ENCODE measurements around the gene CSTPP1.

DNA sequence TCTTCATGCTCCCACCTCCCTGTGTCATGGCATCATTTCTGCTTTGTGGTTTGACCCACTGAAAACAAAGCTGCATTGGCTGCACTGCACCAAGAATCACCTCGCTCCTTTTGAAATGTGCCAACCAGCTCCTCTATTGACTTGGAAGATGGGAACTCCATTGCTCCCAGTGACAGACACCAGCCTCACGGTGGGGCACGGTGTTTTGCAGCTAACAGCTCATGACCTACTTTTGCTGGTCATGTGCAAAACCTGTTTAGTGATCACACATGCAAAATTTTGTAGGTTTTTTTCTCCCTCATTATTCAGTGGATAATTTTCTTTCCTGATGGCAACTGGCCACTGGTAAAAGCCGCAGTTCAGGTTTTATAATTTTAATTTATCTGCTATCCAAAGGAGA, 203.3 kb downstream of the CSTPP1 start:
- TF ChIP-seq, protein P1, sequence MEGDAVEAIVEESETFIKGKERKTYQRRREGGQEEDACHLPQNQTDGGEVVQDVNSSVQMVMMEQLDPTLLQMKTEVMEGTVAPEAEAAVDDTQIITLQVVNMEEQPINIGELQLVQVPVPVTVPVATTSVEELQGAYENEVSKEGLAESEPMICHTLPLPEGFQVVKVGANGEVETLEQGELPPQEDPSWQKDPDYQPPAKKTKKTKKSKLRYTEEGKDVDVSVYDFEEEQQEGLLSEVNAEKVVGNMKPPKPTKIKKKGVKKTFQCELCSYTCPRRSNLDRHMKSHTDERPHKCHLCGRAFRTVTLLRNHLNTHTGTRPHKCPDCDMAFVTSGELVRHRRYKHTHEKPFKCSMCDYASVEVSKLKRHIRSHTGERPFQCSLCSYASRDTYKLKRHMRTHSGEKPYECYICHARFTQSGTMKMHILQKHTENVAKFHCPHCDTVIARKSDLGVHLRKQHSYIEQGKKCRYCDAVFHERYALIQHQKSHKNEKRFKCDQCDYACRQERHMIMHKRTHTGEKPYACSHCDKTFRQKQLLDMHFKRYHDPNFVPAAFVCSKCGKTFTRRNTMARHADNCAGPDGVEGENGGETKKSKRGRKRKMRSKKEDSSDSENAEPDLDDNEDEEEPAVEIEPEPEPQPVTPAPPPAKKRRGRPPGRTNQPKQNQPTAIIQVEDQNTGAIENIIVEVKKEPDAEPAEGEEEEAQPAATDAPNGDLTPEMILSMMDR (IDR thresholded peaks at IDR 0.05), result no peak
- no peak for TF ChIP-seq POLR2A (IDR thresholded peaks at IDR 0.05)

Measured in Peyer's patch (tissue), 4 donors.